Measurements from ENCODE around the gene B3GAT3. TPM values are rescaled to one million over a fixed set of nuclear protein-coding genes. Genes with fewer than 3 reads are reported as not detected.
A peak's percentile ranks its signal among the peaks of the same experiment; 100 is the strongest.
"Not testable (repeated sequence)": the region's sequence is repeated elsewhere in the genome, so short reads cannot be mapped to it uniquely, and the experiment has no call there.

The B3GAT3 gene
- total and polyA plus RNA-seq, 5 donors from 2014 or later, result 34.3 to 57.5 (median 36.0) TPM

DNA sequence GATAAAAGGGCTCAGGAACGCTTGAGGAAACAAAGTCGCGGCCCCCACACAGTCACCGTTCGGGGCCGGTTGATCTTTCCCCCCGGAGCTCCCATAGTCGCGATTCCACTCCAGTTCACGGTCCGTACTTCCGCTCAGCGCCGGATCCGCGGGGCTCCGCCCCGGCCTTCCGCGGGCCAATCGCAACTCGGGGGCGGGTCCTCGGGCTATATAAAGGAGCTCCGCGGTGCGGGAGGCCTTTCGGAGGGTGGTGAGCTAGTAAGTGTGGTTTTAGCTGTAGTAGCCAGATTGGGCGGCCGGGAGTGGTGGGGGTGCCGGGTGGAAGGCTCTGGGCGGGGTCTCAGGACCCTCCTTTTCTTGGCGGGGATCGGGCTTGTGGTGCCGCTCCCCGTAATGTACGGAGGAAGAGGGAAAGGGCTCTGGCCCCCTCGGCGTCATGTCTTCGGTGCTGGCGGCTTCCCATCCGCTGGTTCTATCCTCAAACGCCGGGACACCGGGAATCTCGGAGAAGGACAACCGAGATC is 43.4 kb upstream of the B3GAT3 start, which contains the start of the genes C11orf98 and CSKMT:
TSS of gene C11orf98 (minus strand) at position 136 of the 524 bp plus-strand sequence. CDS start at position 95, 41 bp downstream.
TSS of gene CSKMT (plus strand) at position 238 of the 524 bp plus-strand sequence. CDS start 568 bp downstream, outside the sequence.
- Mint-ChIP-seq H3K4me3 (peak within 1 kb of the TSS; percentile 96 to 100 (median 97)), H3K9me3 (no peaks in the 10 kb centered on the region), H3K36me3 (peaks cover 7% of the 10 kb centered on the region), H3K4me1 (peaks cover 1 to 60% (median 30%) of the 10 kb centered on the region in 4 donors), H3K27me3 (peaks cover 4% of the 10 kb centered on the region), H3K27ac (peak within 1 kb of the TSS; percentile 91 to 97 (median 93))
- DNase-seq (peak; percentile 90 to 96 (median 94)), ATAC-seq (ENCODE audit: low read depth in 2 of 2) (peak; percentile 92 to 94)
- peak within 1 kb of the TSS; percentile 93 for H3K4me3 ChIP-seq (ENCODE audit: low read depth, low read length)
- peaks cover 41% of the 10 kb centered on the region for H3K4me1 ChIP-seq (ENCODE audit: control insufficient read depth, insufficient read depth, low read length, poor library complexity, severe bottlenecking)
- H3K27ac ChIP-seq (ENCODE audit: insufficient read depth, low read length, poor library complexity, severe bottlenecking), result peak within 1 kb of the TSS; percentile 89
- H3K36me3 ChIP-seq (ENCODE audit: control insufficient read depth, insufficient read depth, low read length), result peaks cover 17% of the 10 kb centered on the region
- no peaks in the 10 kb centered on the region for H3K9me3 ChIP-seq (ENCODE audit: control insufficient read depth in 2 of 2, low read length in 2 of 2)
- H3K27me3 ChIP-seq (ENCODE audit: control insufficient read depth, insufficient read depth, low read length), result no peaks in the 10 kb centered on the region

DNA sequence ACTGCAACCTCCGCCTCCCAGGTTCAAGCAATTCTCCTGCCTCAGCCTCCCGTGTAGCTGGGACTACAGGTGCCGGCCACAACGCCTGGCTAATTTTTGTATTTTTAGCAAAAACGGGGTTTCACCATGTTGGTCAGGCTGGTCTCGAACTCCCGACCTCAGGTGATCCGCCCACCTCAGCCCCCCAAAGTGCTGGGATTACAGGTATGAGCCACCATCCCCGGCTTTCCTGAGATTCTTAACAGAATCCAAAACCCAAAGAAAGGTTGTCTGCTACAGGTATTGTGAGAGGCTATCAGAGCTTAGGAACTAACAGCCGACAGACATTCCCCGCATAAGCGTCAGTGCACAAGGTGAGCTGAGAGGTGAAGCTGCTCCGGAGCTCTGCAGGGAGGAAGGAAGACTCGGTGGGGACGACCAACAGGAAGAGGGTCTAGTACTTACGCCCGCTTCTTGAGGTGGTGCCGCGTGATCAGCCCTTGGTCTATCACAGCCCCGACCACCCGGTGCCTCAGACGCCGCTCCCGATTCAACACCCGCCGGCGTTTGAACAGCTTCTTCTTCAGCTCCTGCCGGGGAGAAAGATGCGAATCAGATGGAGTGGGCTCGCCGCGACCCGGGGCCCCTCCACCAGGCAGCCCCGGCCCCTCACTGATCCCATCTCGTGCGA is 42.8 kb upstream of the B3GAT3 start:
- Histone ChIP-seq H3K4me1 (ENCODE audit: control insufficient read depth, insufficient read depth, low read length, poor library complexity, severe bottlenecking) (peaks cover 41% of the 10 kb centered on the region), H3K36me3 (ENCODE audit: control insufficient read depth, insufficient read depth, low read length) (peaks cover 17% of the 10 kb centered on the region), H3K27me3 (ENCODE audit: control insufficient read depth, insufficient read depth, low read length) (no peaks in the 10 kb centered on the region), H3K27ac (ENCODE audit: insufficient read depth, low read length, poor library complexity, severe bottlenecking) (peak overlapping the region; percentile 89), H3K4me3 (ENCODE audit: low read depth, low read length) (peak overlapping the region; percentile 93), H3K9me3 (ENCODE audit: control insufficient read depth in 2 of 2, low read length in 2 of 2) (no peaks in the 10 kb centered on the region)
- Mint-ChIP-seq H3K4me3 (peak overlapping the region; percentile 96 to 100 (median 97)), H3K36me3 (peaks cover 7% of the 10 kb centered on the region), H3K27me3 (peaks cover 4% of the 10 kb centered on the region), H3K4me1 (peaks cover 0 to 55% (median 27%) of the 10 kb centered on the region in 4 donors), H3K27ac (peak overlapping the region; percentile 91 to 97 (median 93)), H3K9me3 (no peaks in the 10 kb centered on the region)
- ATAC-seq (ENCODE audit: low read depth in 2 of 2) (peak; percentile 45 to 57), DNase-seq (peak in 2 of 3 donors; percentile 48 to 83)

DNA sequence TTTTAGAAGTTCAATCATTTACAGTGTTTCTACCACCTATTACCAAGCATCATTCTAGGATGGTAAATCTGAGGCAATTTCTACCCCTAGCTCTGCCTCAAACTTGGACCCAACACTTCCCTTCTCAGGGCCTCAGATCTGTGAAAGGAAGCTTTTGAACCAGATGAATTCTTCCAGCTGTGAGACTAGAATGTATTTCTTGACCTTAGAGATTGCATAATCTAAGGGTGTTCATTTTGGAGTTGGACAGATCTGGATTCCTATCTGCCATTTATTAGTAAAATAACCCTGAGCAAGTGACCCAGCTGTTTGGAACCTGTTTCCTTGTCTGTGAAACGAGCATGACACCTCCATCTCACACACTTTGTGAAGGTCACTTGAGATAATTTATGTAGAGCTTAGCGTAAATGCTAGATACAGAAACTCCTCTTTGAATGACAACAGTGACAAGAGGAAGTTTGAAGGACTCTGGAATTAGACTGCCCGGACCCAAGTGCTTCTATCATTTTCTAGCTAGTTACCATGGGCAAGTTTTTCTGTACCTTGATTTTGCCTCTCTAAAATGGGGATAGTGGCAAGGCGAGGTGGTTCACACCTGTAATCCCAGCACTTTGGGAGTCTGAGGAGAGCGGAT is 35.1 kb upstream of the B3GAT3 start:
- H3K9me3 ChIP-seq (ENCODE audit: control insufficient read depth in 2 of 2, low read length in 2 of 2), result no peaks in the 10 kb centered on the region
- H3K4me1 ChIP-seq (ENCODE audit: control insufficient read depth, insufficient read depth, low read length, poor library complexity, severe bottlenecking), result peaks cover 17% of the 10 kb centered on the region
- H3K27me3 ChIP-seq (ENCODE audit: control insufficient read depth, insufficient read depth, low read length), result no peaks in the 10 kb centered on the region
- no peak overlapping the region for H3K27ac ChIP-seq (ENCODE audit: insufficient read depth, low read length, poor library complexity, severe bottlenecking)
- peaks cover 6 to 19% (median 10%) of the 10 kb centered on the region in 4 donors for H3K4me1 Mint-ChIP-seq
- H3K4me3 Mint-ChIP-seq, result peak overlapping the region in 1 of 4 donors; percentile 43
- H3K9me3 Mint-ChIP-seq, result no peaks in the 10 kb centered on the region
- DNase-seq (no peak), ATAC-seq (ENCODE audit: low read depth in 2 of 2) (no peak)
- no peak overlapping the region for H3K27ac Mint-ChIP-seq
- H3K36me3 ChIP-seq (ENCODE audit: control insufficient read depth, insufficient read depth, low read length), result no peaks in the 10 kb centered on the region
- H3K27me3 Mint-ChIP-seq, result peaks cover 5% of the 10 kb centered on the region
- H3K4me3 ChIP-seq (ENCODE audit: low read depth, low read length), result no peak overlapping the region
- H3K36me3 Mint-ChIP-seq, result no peaks in the 10 kb centered on the region

DNA sequence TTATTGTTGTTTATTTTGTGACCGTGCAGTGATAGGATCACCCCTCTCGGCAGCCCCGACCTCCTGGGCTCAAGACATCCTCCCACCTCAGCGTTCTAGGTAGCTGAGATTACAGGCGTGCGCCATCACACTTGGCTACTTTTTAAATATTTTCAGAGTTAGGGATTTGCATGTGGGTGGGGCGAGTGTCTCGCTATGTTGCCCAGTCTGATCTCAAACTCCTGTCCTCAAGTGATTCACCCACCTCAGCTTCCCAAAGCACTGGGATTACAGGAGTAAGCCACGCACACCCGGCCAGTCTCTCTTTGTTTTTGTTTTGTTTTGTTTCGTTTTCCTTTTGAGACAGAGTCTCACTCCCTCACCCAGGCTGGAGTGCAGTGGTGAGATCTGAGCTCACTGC is 32.5 kb upstream of the B3GAT3 start:
- H3K4me1 Mint-ChIP-seq, result peaks cover 6 to 32% (median 18%) of the 10 kb centered on the region in 4 donors
- no peaks in the 10 kb centered on the region for H3K36me3 Mint-ChIP-seq
- no peaks in the 10 kb centered on the region for H3K27me3 ChIP-seq (ENCODE audit: control insufficient read depth, insufficient read depth, low read length)
- ATAC-seq (ENCODE audit: low read depth in 2 of 2) (no peak), DNase-seq (no peak)
- H3K9me3 ChIP-seq (ENCODE audit: control insufficient read depth in 2 of 2, low read length in 2 of 2), result no peaks in the 10 kb centered on the region
- H3K27ac ChIP-seq (ENCODE audit: insufficient read depth, low read length, poor library complexity, severe bottlenecking), result no peak overlapping the region
- H3K4me1 ChIP-seq (ENCODE audit: control insufficient read depth, insufficient read depth, low read length, poor library complexity, severe bottlenecking), result peaks cover 24% of the 10 kb centered on the region
- H3K9me3 Mint-ChIP-seq, result no peaks in the 10 kb centered on the region
- H3K4me3 Mint-ChIP-seq, result peak overlapping the region in 3 of 4 donors; percentile 70 to 90 (median 75)
- no peak overlapping the region for H3K4me3 ChIP-seq (ENCODE audit: low read depth, low read length)
- peak overlapping the region; percentile 48 to 91 (median 75) for H3K27ac Mint-ChIP-seq
- peaks cover 5% of the 10 kb centered on the region for H3K27me3 Mint-ChIP-seq
- H3K36me3 ChIP-seq (ENCODE audit: control insufficient read depth, insufficient read depth, low read length), result peaks cover 4% of the 10 kb centered on the region

DNA sequence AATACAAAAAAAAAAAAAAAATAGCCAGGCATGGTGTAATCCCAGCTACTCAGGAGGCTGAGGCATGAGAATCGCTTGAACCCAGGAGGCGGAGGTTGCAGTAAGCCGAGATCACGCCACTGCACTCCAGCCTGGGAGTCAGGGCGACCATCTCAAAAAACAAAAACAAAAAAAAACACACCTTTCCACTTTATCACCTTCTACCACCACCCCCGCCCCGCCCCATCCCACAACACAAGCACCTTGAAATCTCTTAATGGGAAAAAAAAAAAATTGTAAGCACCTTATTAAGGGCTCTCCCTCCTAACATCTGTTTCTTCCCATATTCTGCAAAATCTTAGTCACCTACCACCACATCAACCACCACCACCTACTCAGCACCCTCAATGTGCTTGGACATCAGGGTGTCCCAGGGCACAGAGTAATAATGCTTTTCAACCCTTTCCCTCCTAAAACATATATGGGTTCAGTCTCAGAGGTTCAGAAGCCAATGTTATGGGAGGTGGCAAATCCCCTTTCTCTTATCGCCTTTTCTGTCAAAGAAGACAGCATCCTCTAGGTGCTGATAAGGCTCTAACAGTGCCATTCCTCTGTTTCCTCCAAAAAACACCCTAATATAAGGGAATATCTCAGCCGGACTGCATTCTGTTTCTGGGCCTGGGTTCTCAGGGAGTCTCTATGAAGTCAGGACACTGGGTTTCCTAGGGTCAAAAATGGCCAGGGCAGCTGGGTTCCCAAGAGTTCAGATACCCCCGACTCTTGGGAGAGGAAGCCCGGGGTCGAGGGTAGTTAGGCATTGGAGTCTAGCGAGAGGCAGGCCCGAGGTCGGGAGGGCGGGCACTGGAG is 30.6 kb upstream of the B3GAT3 start:
- Histone ChIP-seq H3K27ac (ENCODE audit: insufficient read depth, low read length, poor library complexity, severe bottlenecking) (peak overlapping the region; percentile 89), H3K27me3 (ENCODE audit: control insufficient read depth, insufficient read depth, low read length) (no peaks in the 10 kb centered on the region), H3K9me3 (ENCODE audit: control insufficient read depth in 2 of 2, low read length in 2 of 2) (no peaks in the 10 kb centered on the region), H3K4me1 (ENCODE audit: control insufficient read depth, insufficient read depth, low read length, poor library complexity, severe bottlenecking) (peaks cover 24% of the 10 kb centered on the region), H3K4me3 (ENCODE audit: low read depth, low read length) (peak overlapping the region; percentile 94), H3K36me3 (ENCODE audit: control insufficient read depth, insufficient read depth, low read length) (peaks cover 12% of the 10 kb centered on the region)
- peaks cover 6 to 32% (median 18%) of the 10 kb centered on the region in 4 donors for H3K4me1 Mint-ChIP-seq
- peaks cover 5% of the 10 kb centered on the region for H3K27me3 Mint-ChIP-seq
- DNase-seq (peak in 2 of 3 donors; percentile 28 to 29), ATAC-seq (ENCODE audit: low read depth in 2 of 2) (no peak)
- no peaks in the 10 kb centered on the region for H3K9me3 Mint-ChIP-seq
- H3K4me3 Mint-ChIP-seq, result peak overlapping the region; percentile 91 to 97 (median 93)
- peak overlapping the region; percentile 91 to 92 (median 91) for H3K27ac Mint-ChIP-seq
- H3K36me3 Mint-ChIP-seq, result no peaks in the 10 kb centered on the region

DNA sequence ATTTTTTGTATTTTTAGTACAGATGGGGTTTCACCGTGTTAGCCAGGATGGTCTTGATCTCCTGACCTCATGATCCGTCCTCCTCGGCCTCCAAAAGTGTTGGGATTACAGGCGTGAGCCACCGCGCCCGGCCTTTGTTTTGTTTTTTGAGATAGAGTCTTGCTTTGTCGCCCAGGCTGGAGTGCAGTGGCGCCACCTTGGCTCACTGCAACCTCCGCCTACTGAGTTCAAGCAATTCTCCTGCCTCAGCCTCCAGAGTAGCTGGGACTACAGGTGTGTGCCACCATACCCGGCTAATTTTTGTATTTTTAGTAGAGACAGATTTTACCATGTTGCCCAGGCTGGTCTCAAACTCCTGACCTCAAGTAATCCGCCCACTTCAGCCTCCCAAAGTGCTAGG is 28.5 kb upstream of the B3GAT3 start:
- Histone ChIP-seq H3K4me1 (ENCODE audit: control insufficient read depth, insufficient read depth, low read length, poor library complexity, severe bottlenecking) (peaks cover 38% of the 10 kb centered on the region), H3K36me3 (ENCODE audit: control insufficient read depth, insufficient read depth, low read length) (peaks cover 12% of the 10 kb centered on the region)
- Mint-ChIP-seq H3K4me3 (peak overlapping the region in 1 of 4 donors; percentile 8), H3K27ac (peak overlapping the region in 1 of 3 donors; percentile 58), H3K4me1 (peaks cover 6 to 46% (median 24%) of the 10 kb centered on the region in 4 donors)
- H3K36me3 Mint-ChIP-seq; H3K9me3 Mint-ChIP-seq; H3K27ac ChIP-seq (ENCODE audit: insufficient read depth, low read length, poor library complexity, severe bottlenecking); DNase-seq; ATAC-seq (ENCODE audit: low read depth in 2 of 2); H3K4me3 ChIP-seq (ENCODE audit: low read depth, low read length); H3K27me3 ChIP-seq (ENCODE audit: control insufficient read depth, insufficient read depth, low read length); H3K9me3 ChIP-seq (ENCODE audit: control insufficient read depth in 2 of 2, low read length in 2 of 2); H3K27me3 Mint-ChIP-seq: not testable (repeated sequence)

- Histone ChIP-seq H3K27me3 (ENCODE audit: control insufficient read depth, insufficient read depth, low read length) (no peaks in the 10 kb centered on the region), H3K9me3 (ENCODE audit: control insufficient read depth in 2 of 2, low read length in 2 of 2) (no peaks in the 10 kb centered on the region), H3K4me3 (ENCODE audit: low read depth, low read length) (no peak overlapping the region), H3K27ac (ENCODE audit: insufficient read depth, low read length, poor library complexity, severe bottlenecking) (no peak overlapping the region), H3K4me1 (ENCODE audit: control insufficient read depth, insufficient read depth, low read length, poor library complexity, severe bottlenecking) (peaks cover 46% of the 10 kb centered on the region), H3K36me3 (ENCODE audit: control insufficient read depth, insufficient read depth, low read length) (peaks cover 12% of the 10 kb centered on the region)
- ATAC-seq (ENCODE audit: low read depth in 2 of 2) (no peak), DNase-seq (no peak)
- no peaks in the 10 kb centered on the region for H3K36me3 Mint-ChIP-seq
- H3K27ac Mint-ChIP-seq, result no peak overlapping the region
- H3K4me3 Mint-ChIP-seq, result peak overlapping the region in 1 of 4 donors; percentile 21
- H3K4me1 Mint-ChIP-seq, result peaks cover 6 to 53% (median 24%) of the 10 kb centered on the region in 4 donors
- peaks cover 5% of the 10 kb centered on the region for H3K27me3 Mint-ChIP-seq
- no peaks in the 10 kb centered on the region for H3K9me3 Mint-ChIP-seq
These were observed 27.7 kb upstream of the B3GAT3 start for GRCh38 chr11:62649486-62649885.

Measured in CD4-positive, CD25-positive, alpha-beta regulatory T cell (primary cell).